H1 (cell line): Measurements from ENCODE around the gene MAP3K14. TPM values are rescaled to one million over a fixed set of nuclear protein-coding genes. Genes with fewer than 3 reads are reported as not detected.

Experiments
- SIX5 ChIP-seq: IDR thresholded peaks from 2 replicates; pipeline ENCODE4 v1.6.1; 2011; ENCODE audit warnings: mild to moderate bottlenecking, low read depth, low read length
- polyA plus RNA-seq, 7 experiments: library from polyadenylated mRNA; depleted of rRNA in 3 of 7; stranded (reverse) in 5 of 7; unstranded in 2 of 7; fragments of >200 nt in 5 of 7; fragments of 200-250 nt in 2 of 7; gene quantifications; 1 replicate in 5 of 7; 2 replicates in 1 of 7; 4 replicates in 1 of 7; pipeline versions ENCODE4 v1.2.1 to v1.2.3, GENCODE V29; 2011 to 2013; ENCODE audit warnings: missing spikeins in 2 of 7, mixed read lengths in 2 of 7
- total RNA-seq: library from RNA; stranded (reverse); fragmentation: NEBNext Ultra II Directional; extraction: Animal tissue kit (Norgen Biotek cat#: 25700); gene quantifications from 2 replicates; pipeline ENCODE4 v1.2.1, GENCODE V29; 2021

The MAP3K14 gene
- total and polyA plus RNA-seq, 2 of the 8 experiments (the other 6 are each of a cell fraction or from before 2014, with no cell fraction given): 5.2 to 6.1 TPM

GRCh38 chr17:45325810-45326209 lies 9.0 kb upstream of the MAP3K14 start (continued):
- TF ChIP-seq SIX5: no peak
- TF ChIP-seq, all 59 proteins: peak for 0
